Tibial nerve (tissue), 4 donors: Measurements from ENCODE around the gene UTP3. TPM values are rescaled to one million over a fixed set of nuclear protein-coding genes. Genes with fewer than 3 reads are reported as not detected.
A peak's percentile ranks its signal among the peaks of the same experiment; 100 is the strongest.
"Not testable (repeated sequence)": the region's sequence is repeated elsewhere in the genome, so short reads cannot be mapped to it uniquely, and the experiment has no call there.

ENCODE experiments used
- DNase-seq, 2 donors: peaks; one replicate each; pipeline ENCODE4 v3.0.0-alpha.2; 2019; ENCODE audit warnings: low spot score in 2 of 2
- H3K27ac ChIP-seq, 4 donors: fragments of 200-600 bp; sonication (generic) in 3 of 4; one replicate each; pipeline ENCODE4 v1.5.1; 2017 to 2019; ENCODE audit warnings: mild to moderate bottlenecking in 1 of 4
- H3K27me3 ChIP-seq, 2 donors: fragments of 200-600 bp; sonication (generic) in 1 of 2; one replicate each; pipeline versions ENCODE4 v1.5.1 to v1.6.0; 2017 to 2019
- H3K36me3 ChIP-seq, 3 donors: fragments of 200-600 bp; sonication (generic); one replicate each; pipeline ENCODE4 v1.5.1; 2018 to 2019
- H3K4me1 ChIP-seq, 4 donors: fragments of 200-600 bp; sonication (generic) in 3 of 4; one replicate each; pipeline ENCODE4 v1.5.1; 2017 to 2019
- H3K4me3 ChIP-seq, 4 donors: fragments of 200-600 bp; sonication (generic) in 3 of 4; one replicate each; pipeline ENCODE4 v1.5.1; 2017 to 2019; ENCODE audit warnings: mild to moderate bottlenecking in 1 of 4, moderate library complexity in 1 of 4
- H3K9me3 ChIP-seq, 4 donors: fragments of 200-600 bp; sonication (generic) in 3 of 4; one replicate each; pipeline ENCODE4 v1.5.1; 2017 to 2019
- CTCF ChIP-seq, 5 experiments: fragments of 200-600 bp in 3 of 5; fragments of 450-650 bp in 2 of 5; sonication (generic) in 3 of 5; IDR thresholded peaks; one replicate each; pipeline ENCODE4 v1.5.1; 2016 to 2019; ENCODE audit warnings: antibody characterized with exemption in 5 of 5, mild to moderate bottlenecking in 3 of 5, moderate library complexity in 2 of 5
- EP300 ChIP-seq, 2 donors: sonication (generic); formaldehyde crosslinking; IDR thresholded peaks; one replicate each; pipeline ENCODE4 v1.6.1; 2017; ENCODE audit warnings: antibody characterized with exemption in 2 of 2, mild to moderate bottlenecking in 1 of 2
- POLR2A ChIP-seq, 2 donors: fragments of 450-650 bp; IDR thresholded peaks; one replicate each; pipeline ENCODE4 v1.6.1; 2017; ENCODE audit warnings: antibody characterized with exemption in 2 of 2, mild to moderate bottlenecking in 2 of 2, moderate library complexity in 2 of 2
- WGBS, 2 donors: methylation state at CpG; one replicate each; pipeline ENCODE4 v1.1.5; 2018; 5-methylcytosine and 5-hydroxymethylcytosine counted together
- total RNA-seq, 4 donors: library from RNA; depleted of rRNA; stranded (reverse); fragments of >200 nt; gene quantifications; one replicate each; pipeline ENCODE4 v1.1.0, GENCODE V29; 2016

The UTP3 gene
- total RNA-seq, 4 donors from 2014 or later: 14.3 to 19.4 (median 17.0) TPM

- DNase-seq: no peak
- 40 to 50% methylated on average over 7 of the region's 7 CpGs for WGBS, 2 donors
Observed at GRCh38 chr4:70722199-70722791, 34.0 kb downstream of the UTP3 start.

GRCh38 chr4:70724463-70724862, 36.1 kb downstream of the UTP3 start:
- TF ChIP-seq EP300 (IDR thresholded peaks at IDR 0.05) (no peak), CTCF (IDR thresholded peaks at IDR 0.05) (no peak), POLR2A (IDR thresholded peaks at IDR 0.05) (no peak)
- Histone ChIP-seq H3K36me3 (peaks cover 0 to 5% (median 0%) of the 10 kb centered on the region in 3 donors), H3K4me3 (peak overlapping the region in 1 of 4 donors; percentile 1), H3K4me1 (peaks cover 0 to 36% (median 0%) of the 10 kb centered on the region in 4 donors), H3K27ac (no peak overlapping the region), H3K27me3 (no peaks in the 10 kb centered on the region), H3K9me3 (no peaks in the 10 kb centered on the region)
- WGBS, 2 donors: 80 to 97% methylated on average over 3 of the region's 3 CpGs
- DNase-seq: no peak

More at GRCh38 chr4:70722199-70722791, 34.0 kb downstream of the UTP3 start:
- peaks cover 0 to 36% (median 0%) of the 10 kb centered on the region in 4 donors for H3K4me1 ChIP-seq
- H3K9me3 ChIP-seq: no peaks in the 10 kb centered on the region
- no peaks in the 10 kb centered on the region for H3K27me3 ChIP-seq
- peak overlapping the region; percentile 13 to 83 (median 64) for H3K27ac ChIP-seq
- peak overlapping the region; percentile 19 to 48 (median 34) for H3K4me3 ChIP-seq
- TF ChIP-seq EP300 (IDR thresholded peaks at IDR 0.05): no peak
- TF ChIP-seq POLR2A (IDR thresholded peaks at IDR 0.05): no peak
- TF ChIP-seq CTCF (IDR thresholded peaks at IDR 0.05): no peak
- peaks cover 0 to 5% (median 0%) of the 10 kb centered on the region in 3 donors for H3K36me3 ChIP-seq

- Histone ChIP-seq H3K27me3 (no peaks in the 10 kb centered on the region), H3K9me3 (no peaks in the 10 kb centered on the region), H3K36me3 (peaks cover 0 to 10% (median 0%) of the 10 kb centered on the region in 3 donors), H3K27ac (no peak overlapping the region), H3K4me3 (no peak overlapping the region), H3K4me1 (peaks cover 0 to 36% (median 0%) of the 10 kb centered on the region in 4 donors)
- DNase-seq: no peak
- 38 to 42% methylated on average over 1 of the region's 1 CpG for WGBS, 2 donors
- TF ChIP-seq CTCF (IDR thresholded peaks at IDR 0.05): no peak
- no peak for TF ChIP-seq POLR2A (IDR thresholded peaks at IDR 0.05)
- TF ChIP-seq EP300 (IDR thresholded peaks at IDR 0.05): no peak
Observed at GRCh38 chr4:70725633-70726032, 37.3 kb downstream of the UTP3 start.

- peaks cover 0 to 36% (median 0%) of the 10 kb centered on the region in 4 donors for H3K4me1 ChIP-seq
- DNase-seq, H3K27ac ChIP-seq, H3K27me3 ChIP-seq, H3K4me3 ChIP-seq, H3K9me3 ChIP-seq: not testable (repeated sequence)
- H3K36me3 ChIP-seq: peaks cover 0 to 14% (median 0%) of the 10 kb centered on the region in 3 donors
- 94 to 97% methylated on average over 11 of the region's 11 CpGs for WGBS, 2 donors
Observed at GRCh38 chr4:70726515-70726914, 38.2 kb downstream of the UTP3 start.

GRCh38 chr4:70728091-70728490, 39.8 kb downstream of the UTP3 start:
- H3K4me1 ChIP-seq: peaks cover 0 to 26% (median 0%) of the 10 kb centered on the region in 4 donors
- WGBS, 2 donors: 87 to 91% methylated on average over 11 of the region's 11 CpGs
- no peaks in the 10 kb centered on the region for H3K27me3 ChIP-seq
- H3K9me3 ChIP-seq: no peaks in the 10 kb centered on the region
- H3K4me3 ChIP-seq: no peak overlapping the region
- no peak overlapping the region for H3K27ac ChIP-seq
- no peak for TF ChIP-seq POLR2A (IDR thresholded peaks at IDR 0.05)
- TF ChIP-seq EP300 (IDR thresholded peaks at IDR 0.05): no peak
- TF ChIP-seq CTCF (IDR thresholded peaks at IDR 0.05): no peak
- H3K36me3 ChIP-seq: peaks cover 0 to 14% (median 0%) of the 10 kb centered on the region in 3 donors
- DNase-seq: no peak

GRCh38 chr4:70732878-70733277, 44.5 kb downstream of the UTP3 start:
- H3K27ac ChIP-seq: peak overlapping the region in 2 of 4 donors; percentile 81 to 88
- 92 to 95% methylated on average over 9 of the region's 9 CpGs for WGBS, 2 donors
- peaks cover 3 to 46% (median 18%) of the 10 kb centered on the region in 4 donors for H3K4me1 ChIP-seq
- not testable (repeated sequence) for H3K9me3 ChIP-seq, DNase-seq, H3K27me3 ChIP-seq, H3K4me3 ChIP-seq, H3K36me3 ChIP-seq
